ENCODE measurements around the gene CMSS1. TPM values are rescaled to one million over a fixed set of nuclear protein-coding genes. Genes with fewer than 3 reads are reported as not detected.

The CMSS1 gene
- total RNA-seq, 1 experiment from 2014 or later = 64.1 TPM

DNA sequence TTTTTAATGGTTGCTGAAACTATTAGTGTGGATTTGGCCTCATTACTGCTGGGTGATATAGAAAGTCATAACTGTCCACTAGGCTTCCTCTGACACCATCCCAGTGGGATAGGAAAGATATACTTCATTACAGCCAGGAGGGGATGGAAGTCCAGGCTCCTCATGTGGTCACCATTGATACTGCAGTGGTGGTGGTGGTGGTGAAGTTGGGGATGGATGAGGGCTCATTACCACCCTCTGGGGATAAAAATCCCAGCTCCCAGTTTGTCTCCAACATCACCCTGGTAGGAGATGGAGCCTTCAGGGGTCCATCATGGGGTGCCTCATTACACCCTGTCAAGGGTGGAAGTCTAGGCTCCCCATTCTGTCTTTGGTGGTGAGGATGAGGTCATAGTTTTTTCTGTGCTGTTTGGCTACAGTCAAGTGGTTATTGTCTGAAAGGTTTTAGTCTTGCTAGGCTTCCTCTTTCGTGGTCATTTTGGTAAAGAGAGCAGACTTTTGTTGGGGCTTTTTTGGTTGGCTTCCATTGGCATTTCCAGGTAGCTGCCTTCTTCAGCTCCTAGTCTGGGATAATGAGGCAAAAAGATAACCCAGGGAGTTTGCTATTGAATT lies 326.7 kb downstream of the CMSS1 start:
- TF ChIP-seq ZFX (IDR thresholded peaks at IDR 0.05) (no peak), CTCF (IDR thresholded peaks at IDR 0.05 in 2 of 3, conservative IDR thresholded peaks at IDR 0.05 in 1 of 3; ENCODE audit: borderline replicate concordance in 1 of 3, insufficient read depth in 1 of 3, low read depth in 2 of 3, low read length in 2 of 3) (peak in 1 of 3 experiments; percentile 23; a peak in 1 of 6 replicates)
- Histone ChIP-seq H3K79me2 (ENCODE audit: insufficient read depth, low read length) (no peaks in the 10 kb centered on the region), H3K27ac (ENCODE audit: low read depth, low read length) (no peak overlapping the region), H3K4me1 (ENCODE audit: control insufficient read depth in 1 of 2, insufficient read depth in 2 of 2, low read length in 2 of 2) (no peaks in the 10 kb centered on the region), H3K9ac (ENCODE audit: low read length) (no peak overlapping the region), H3K4me2 (ENCODE audit: low read length) (no peak overlapping the region), H3K4me3 (replicated peaks in 1 of 2; ENCODE audit: low read depth in 1 of 2, low read length in 2 of 2) (no peak overlapping the region), H3K27me3 (ENCODE audit: insufficient read depth, low read length) (no peaks in the 10 kb centered on the region), H2AFZ (ENCODE audit: low read depth, low read length, poor library complexity, severe bottlenecking) (no peak overlapping the region), H4K20me1 (ENCODE audit: insufficient read depth) (no peaks in the 10 kb centered on the region), H3K36me3 (ENCODE audit: control insufficient read depth in 1 of 2, insufficient read depth in 2 of 2, low read length in 2 of 2) (no peaks in the 10 kb centered on the region), H3K9me2 (ENCODE audit: insufficient read depth) (no peaks in the 10 kb centered on the region), H3K9me3 (ENCODE audit: control insufficient read depth in 1 of 2, insufficient read depth in 1 of 2, low read depth in 1 of 2, low read length in 2 of 2) (0 out of 4 replicates have a peak, but pooled peaks cover 0 to 3% of the 10 kb centered on the region in 2 experiments)
- ChIA-PET POLR2A (no interaction called here), RAD21 (ENCODE audit: low non-redundant PET in 1 of 2, low total read pairs in 2 of 2, uncharacterized antibody in 2 of 2, unreplicated experiment in 2 of 2) (no interaction called here), CTCF (no interaction called here)
- DNase-seq (ENCODE audit: low read depth, low spot score) (no peak), ATAC-seq (peak; percentile 69)
- intact Hi-C loops (cut with micrococcal nuclease) = no loop called here
- BruUV-seq (replicated peaks) = no TSS peak

GRCh38 chr3:100149130-100149529 lies 331.5 kb downstream of the CMSS1 start:
- DNase-seq (ENCODE audit: low read depth, low spot score) (no peak), ATAC-seq (no peak)
- Histone ChIP-seq H3K9ac (ENCODE audit: low read length) (no peak overlapping the region), H4K20me1 (ENCODE audit: insufficient read depth) (no peaks in the 10 kb centered on the region), H3K27me3 (ENCODE audit: insufficient read depth, low read length) (no peaks in the 10 kb centered on the region), H3K36me3 (ENCODE audit: control insufficient read depth in 1 of 2, insufficient read depth in 2 of 2, low read length in 2 of 2) (no peaks in the 10 kb centered on the region; a peak in 2 of 4 replicates), H3K4me2 (ENCODE audit: low read length) (no peak overlapping the region), H3K27ac (ENCODE audit: low read depth, low read length) (no peak overlapping the region), H3K9me2 (ENCODE audit: insufficient read depth) (no peaks in the 10 kb centered on the region), H3K4me1 (ENCODE audit: control insufficient read depth in 1 of 2, insufficient read depth in 2 of 2, low read length in 2 of 2) (no peaks in the 10 kb centered on the region), H3K79me2 (ENCODE audit: insufficient read depth, low read length) (no peaks in the 10 kb centered on the region), H3K4me3 (replicated peaks in 1 of 2; ENCODE audit: low read depth in 1 of 2, low read length in 2 of 2) (no peak overlapping the region), H2AFZ (ENCODE audit: low read depth, low read length, poor library complexity, severe bottlenecking) (no peak overlapping the region), H3K9me3 (ENCODE audit: control insufficient read depth in 1 of 2, insufficient read depth in 1 of 2, low read depth in 1 of 2, low read length in 2 of 2) (no peaks in the 10 kb centered on the region)
- BruUV-seq (replicated peaks) = no TSS peak
- intact Hi-C loops (cut with micrococcal nuclease) = no loop called here
- TF ChIP-seq RAD21 (IDR thresholded peaks at IDR 0.05; ENCODE audit: low read depth) (no peak), SRF (IDR thresholded peaks at IDR 0.05; ENCODE audit: low read depth) (no peak), MAX (IDR thresholded peaks at IDR 0.05) (no peak), CTCF (IDR thresholded peaks at IDR 0.05 in 2 of 3, conservative IDR thresholded peaks at IDR 0.05 in 1 of 3; ENCODE audit: borderline replicate concordance in 1 of 3, insufficient read depth in 1 of 3, low read depth in 2 of 3, low read length in 2 of 3) (no peak), EZH2 (IDR thresholded peaks at IDR 0.05) (no peak), ELF1 (IDR thresholded peaks at IDR 0.05; ENCODE audit: borderline replicate concordance, low read depth) (no peak)
- ChIA-PET RAD21 (ENCODE audit: low non-redundant PET in 1 of 2, low total read pairs in 2 of 2, uncharacterized antibody in 2 of 2, unreplicated experiment in 2 of 2) (no interaction called here), POLR2A (no interaction called here), CTCF (no interaction called here)
